Measurements from ENCODE around the gene ALG8.
"Not testable (repeated sequence)": the region's sequence is repeated elsewhere in the genome, so short reads cannot be mapped to it uniquely, and the experiment has no call there.

The ALG8 gene

DNA sequence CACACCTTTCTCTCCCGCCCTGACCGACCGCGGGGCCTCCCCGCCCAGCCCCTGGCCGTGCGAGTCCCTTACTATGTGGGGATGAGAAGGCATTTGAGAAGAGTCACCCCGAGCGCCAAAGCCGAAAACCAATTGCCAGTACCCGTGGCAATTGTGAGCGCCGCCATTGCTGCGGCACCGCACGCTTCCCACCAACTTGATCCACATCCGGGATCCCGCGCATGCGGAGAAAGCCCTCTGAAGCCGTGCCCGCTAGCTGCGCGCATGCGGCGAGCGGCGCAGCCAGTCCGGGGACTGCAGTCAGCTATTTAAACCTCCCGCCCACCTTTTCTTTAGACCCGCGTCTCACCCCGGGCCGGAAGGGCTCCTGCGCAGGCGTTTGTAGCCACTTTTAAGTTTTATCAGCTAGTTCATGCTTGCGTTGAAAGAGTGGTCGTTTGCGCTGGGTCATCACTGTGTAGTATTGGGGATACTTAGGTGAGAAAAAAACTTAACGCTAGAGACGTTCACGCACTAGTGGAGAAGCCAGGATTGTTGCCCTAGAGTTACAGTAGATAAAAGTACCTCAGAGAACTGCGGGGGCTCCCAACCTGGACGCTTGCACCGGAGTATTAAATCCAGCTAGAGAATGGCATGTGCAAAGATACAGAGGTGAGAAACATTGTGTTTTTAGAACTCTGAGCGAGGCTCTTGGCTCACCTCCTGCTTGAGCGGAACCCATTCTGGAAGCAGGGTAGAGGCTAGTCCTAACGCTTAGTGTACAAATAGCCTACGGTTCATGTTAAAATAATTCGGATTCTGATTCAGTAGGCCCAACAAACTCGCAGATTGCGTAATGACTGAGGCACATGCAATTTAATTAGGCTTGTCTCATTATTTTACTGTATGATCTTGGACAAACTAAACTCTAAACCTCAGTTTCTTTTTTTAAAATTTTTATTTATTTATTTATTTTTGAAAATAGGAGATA, at the start of gene ALG8:
TSS of gene ALG8 (minus strand) at position 205 of the 970 bp plus-strand sequence. CDS start at position 167, 38 bp downstream.
- peak; percentile 100 for DNase-seq (ENCODE audit: low spot score)

DNA sequence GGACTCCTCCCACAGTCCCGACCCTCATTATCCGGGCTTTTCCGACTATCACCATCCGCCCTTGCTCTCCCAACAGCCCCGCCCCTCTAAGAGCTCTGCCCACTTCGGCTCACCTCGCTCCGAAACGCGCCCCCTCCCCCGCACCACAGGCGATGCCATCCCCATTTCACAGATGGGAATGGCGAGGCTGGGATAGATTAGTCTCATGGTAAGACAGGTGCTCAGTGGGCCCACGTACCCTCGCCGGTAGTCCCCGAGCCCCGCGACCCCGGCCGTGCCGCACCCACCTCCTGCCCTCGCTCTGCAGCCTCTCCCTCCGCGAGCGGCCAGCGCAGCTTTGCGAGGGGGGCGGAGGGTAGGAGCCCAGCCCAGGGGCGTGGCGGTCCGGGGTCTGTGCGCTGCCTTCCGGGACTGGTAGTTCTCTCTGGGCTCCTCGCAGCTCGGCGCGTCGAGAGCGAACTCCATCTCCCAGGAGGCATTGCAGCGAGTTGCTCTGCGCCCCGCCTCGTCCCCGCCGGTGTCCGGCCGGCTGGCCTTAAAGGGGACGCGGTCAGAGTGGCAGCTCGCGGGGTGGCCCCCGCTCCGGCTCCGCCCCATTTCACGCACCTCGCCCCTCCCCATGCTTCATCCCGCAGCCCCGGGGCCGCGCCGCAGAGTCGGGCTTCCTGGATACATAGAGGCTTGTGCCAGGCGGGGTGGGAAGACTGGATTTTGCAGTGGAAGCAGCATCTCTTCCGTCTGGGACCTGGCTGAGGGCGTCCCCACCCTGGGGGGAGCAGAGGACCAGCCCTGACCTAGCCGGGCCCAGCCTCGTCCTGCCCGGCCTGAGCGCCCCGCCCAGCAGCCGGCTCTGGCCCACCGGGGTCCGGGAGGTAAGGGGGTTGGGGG, 49.1 kb upstream of the ALG8 start, which contains the start of the genes KCTD21 and USP35:
TSS of gene KCTD21 (minus strand) at position 341 of the 888 bp plus-strand sequence. CDS start 14,072 bp downstream, outside the sequence.
TSS of gene USP35 (plus strand) at position 634 of the 888 bp plus-strand sequence. CDS start 7,327 bp downstream, outside the sequence.
- peak; percentile 99 for DNase-seq (ENCODE audit: low spot score)

DNA sequence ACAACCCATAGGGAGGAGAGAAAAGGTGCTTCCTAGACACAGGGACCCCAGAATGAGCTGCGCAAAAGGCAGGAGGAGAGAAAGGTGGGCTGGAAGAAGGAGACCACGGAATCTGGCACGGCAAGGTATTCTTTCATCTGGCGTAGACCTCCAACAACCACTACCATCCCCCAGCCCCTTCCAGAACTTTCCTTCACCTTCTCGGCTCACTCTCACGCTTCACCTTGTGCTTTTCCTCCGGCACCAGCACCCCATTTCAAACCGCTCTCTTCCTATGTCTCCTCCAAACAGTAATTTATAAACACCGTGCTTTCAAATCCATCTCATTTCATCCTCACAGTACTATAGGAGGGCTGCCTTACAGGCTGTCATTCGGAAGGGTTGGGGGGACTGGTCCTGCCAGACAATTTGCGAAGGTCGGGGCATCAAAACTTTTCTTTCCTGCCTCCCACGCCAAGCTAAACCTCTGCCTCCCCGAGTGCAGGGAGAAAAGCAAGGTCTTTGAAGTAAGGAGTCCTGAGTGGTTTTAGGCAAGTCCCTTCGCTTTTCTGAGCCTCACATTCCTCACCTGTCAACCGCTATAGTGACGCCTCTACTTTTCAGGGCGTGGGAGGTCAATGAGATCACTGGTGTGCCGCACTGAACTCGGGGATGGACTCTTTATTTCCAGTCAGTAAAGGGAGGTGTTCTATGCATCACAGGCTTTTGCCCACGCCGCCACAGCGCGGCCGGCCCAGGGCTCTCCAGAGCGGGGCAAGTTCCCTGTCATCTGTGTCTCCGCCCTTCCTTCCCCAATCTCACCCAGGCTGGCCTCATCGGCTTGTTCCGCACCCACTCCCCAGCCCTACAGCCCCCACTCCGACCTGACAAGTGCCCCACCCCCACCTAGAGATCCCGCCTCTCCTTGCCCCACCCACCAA, 48.2 kb upstream of the ALG8 start:
- no peak for DNase-seq (ENCODE audit: low spot score)

DNA sequence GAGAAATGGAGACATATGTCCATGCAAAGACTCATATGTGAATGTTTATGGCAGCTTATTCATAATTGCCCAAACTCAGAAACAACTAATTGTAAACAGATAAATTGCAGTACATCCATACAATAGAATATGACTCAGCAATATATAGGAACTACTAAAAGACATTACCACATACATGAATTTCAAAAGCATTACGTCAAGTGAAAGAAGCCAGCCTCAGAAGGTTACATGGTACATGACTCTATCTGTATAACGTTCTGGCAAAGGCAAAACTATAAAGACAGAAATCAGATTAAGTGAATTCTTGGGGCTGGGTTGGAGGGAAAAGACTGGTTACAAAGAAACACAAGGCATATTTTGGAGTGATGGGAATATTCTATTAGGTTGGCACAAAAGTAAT, 41.8 kb upstream of the ALG8 start:
- DNase-seq (ENCODE audit: low spot score), result no peak

DNA sequence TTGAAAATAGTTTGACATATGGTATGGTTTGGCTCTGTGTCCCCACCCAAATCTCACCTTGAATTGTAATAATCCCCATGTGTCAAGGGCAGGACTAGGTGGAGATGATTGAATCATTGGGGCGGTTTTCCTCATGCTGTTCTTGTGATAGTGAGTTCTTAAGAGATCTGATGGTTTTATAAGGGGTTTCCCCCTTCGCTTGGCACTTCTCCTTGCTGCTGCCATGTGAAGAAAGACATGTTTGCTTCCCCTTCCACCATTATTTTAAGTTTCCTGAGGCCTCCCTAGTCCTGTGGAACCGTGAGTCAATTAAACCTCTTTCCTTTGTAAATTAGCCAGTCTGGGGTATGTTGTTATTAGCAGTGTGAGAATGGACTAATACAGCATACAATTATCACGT, 41.3 kb upstream of the ALG8 start:
- DNase-seq (ENCODE audit: low spot score), result no peak

DNA sequence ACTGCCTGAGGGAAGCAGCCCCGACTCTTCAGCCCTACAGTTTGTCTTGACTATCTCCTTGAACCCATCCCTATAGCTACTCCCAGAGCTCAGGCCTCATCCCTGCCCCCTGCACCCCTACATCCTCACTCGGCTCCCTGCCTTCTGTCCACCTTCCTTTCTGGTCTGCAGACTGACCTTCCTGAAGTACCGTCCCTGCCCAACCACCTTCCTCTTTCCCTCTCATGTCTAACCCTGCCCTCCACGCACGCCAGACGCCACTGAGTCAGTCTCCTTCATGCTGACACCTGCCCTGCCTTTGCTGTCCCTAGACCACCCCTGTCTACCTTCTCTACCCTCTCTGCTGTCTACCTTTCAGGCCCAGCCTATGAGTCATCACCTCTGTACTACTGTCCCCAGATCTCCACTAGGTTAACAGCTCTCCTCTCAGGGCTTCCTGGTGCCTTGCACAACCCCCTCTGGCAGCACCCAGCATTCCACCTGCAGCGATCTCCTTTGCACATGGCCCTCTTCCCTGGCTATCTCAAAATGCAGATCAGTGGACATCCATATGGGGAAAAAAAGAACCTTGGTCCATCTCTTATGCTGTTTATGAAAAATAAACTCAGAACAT, 40.1 kb upstream of the ALG8 start:
- no peak for DNase-seq (ENCODE audit: low spot score)

DNA sequence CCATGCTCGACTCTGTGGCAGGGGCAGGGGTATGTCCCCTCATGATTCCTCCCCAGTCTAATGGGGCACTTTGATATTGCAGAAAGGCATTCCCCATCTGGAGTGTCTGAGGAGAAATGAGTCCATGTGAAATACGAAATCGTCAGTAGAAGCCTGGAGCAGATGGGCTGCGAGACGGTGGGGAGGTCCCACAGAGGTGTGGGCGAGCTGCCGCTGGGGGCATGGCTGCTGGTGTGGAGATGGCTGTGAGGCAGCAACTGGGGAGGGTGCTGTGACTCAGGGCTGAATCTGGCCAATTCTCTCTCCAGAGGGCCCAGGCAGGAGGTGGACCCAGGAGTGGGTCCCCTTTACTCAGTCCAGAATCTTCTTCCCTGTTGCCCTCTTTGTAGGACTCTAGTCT, 37.8 kb upstream of the ALG8 start:
- no peak for DNase-seq (ENCODE audit: low spot score)

DNA sequence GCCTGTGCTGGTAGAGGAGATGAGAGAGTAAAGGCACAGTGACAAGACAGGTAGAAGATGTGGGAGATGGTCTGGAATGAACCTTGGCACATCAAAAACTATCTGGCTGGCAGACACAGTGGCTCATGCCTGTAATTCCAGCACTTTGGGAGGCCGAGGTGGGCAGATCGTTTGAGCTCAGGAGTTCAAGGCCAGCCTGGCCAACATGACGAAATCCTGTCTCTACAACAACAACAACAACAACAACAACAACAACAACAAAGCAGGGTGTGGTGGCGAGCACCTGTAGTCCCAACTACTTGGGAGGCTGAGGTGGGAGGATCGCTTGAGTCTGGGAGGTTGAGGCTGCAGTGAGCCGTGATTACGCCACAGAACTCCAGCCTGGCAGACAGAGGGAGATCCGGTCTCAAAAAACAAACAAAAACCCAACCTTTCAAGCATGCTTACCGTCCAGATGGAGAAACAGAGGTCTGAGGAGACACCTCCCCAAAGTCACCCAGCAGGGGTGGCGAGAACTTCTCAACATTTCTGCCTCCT, 37.2 kb upstream of the ALG8 start:
- no peak for DNase-seq (ENCODE audit: low spot score)

DNA sequence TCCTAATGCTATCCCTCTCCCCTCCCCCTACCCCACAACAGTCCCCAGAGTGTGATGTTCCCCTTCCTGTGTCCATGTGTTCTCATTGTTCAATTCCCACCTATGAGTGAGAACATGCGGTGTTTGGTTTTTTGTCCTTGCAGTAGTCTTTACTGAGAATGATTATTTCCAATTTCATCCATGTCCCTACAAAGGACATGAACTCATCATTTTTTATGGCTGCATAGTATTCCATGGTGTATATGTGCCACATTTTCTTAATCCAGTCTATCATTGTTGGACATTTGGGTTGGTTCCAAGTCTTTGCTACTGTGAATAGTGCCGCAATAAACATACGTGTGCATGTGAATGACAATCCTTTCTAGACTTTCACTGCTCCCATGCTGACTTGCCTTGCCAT, 36.4 kb upstream of the ALG8 start:
- DNase-seq (ENCODE audit: low spot score), result not testable (repeated sequence)

DNA sequence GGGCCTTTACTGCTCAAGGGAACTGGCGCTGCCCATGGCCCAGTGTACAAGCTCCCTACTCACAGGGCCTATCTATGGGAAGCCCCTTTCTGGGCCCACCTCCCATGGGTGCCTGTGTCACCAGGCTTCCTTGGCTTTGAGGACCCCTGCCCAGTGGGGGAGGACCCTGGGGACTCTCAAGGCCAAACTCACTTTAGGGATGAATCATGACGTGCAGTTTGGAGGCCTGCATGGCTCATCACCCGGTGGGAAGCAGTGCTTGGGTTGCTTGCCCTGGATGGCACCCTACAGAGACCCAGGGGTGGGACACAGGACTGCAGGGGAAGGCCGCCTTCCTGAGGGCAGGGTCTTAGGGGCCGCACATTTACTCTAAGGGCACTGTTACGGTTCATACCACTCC, 32.5 kb upstream of the ALG8 start:
- DNase-seq (ENCODE audit: low spot score), result no peak

DNA sequence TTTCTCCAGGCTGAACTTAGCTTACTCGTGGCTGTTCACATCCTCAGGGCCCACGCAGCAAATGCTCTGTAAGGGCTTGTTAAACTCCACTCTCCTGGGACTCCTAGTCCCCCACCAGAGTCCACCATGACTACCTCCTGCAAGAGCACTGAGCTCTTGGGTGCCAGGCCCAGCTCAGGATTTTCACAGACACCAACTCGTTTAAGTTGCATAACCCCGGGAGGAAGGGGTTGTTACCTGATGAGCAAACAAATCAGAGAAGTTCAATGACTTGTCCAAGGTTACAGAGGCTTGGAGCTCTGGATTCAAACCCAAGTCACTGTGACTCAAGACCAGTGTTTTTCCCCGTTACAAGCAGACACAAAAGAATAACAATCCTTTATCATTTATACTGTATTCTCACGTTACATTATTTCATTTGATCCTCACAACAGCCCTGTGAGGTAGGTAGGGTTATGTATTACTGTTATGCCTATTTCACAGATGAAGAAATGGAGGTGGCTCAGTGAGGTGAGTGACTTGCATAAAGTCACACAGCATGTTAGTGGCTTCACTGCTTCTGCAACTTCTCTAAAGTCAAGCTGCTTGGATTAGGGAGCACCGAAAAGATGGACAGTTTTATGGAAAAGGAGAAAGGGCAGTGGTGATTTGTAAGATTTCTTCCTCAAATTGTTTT, 31.6 kb upstream of the ALG8 start:
- no peak for DNase-seq (ENCODE audit: low spot score)

DNA sequence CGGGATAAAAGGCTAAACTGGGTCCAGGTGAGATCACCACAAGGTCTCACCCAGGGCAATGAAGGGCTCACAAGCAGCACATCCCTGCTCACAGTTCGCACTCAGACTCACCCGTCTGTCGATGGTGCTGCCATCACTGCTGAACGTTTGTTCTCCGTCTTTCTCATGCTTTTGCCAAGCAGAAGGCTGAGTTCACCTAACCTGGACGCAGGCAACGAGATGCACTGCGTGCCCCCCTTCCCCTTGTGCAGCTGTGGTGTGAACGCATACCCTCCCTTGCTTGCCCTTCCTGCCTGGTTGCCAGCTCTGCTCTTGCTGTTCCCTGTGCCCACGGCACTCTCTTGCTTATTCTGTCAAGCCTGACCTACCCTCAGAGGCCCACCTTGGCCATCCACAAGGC, 31.0 kb upstream of the ALG8 start:
- DNase-seq (ENCODE audit: low spot score), result no peak

DNA sequence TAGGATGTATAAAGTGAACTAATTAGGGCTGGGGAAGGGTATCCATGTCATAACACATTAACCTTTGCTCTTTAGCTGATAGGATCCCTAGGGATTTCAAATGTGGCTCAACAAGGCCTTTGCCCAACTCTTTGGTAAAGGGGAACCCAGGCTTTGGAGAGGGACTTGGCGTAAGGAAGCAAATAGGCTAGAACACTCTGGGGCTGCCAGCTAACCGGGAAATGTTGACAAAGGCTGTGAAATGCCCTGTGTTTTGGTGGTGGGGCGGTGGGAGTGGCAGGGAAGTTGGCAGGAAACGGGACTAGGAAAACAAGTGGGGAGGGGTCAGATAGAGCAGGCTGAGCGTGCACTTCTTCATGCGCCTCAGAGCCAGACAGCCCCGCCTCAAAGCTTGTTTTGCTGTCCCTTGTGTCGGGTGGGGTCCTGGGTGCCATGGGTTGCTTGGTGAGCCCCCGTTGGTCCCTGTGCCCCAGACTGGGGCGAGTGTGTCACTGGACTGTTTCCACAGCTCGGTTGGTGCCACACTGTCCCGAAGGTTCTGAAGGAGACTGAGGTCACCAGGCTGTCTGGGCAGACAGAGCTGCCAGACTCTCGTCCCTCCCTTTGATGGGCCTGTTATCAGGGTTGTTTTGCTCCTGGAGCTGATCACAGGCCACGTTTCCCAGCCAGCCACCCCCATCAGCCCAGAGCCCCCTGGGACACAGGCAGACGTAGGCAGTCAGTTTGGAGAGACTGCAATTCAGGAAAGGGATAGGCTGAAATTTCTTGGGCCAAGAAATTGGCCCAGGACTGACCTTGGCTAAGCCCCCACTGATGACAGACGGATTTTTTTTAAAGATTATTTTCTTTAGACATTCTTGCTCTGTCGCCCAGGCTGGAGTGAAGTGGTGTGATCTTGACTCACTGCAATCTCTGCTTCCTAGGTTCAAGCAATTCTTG, 29.4 kb upstream of the ALG8 start:
- peak; percentile 91 for DNase-seq (ENCODE audit: low spot score)

DNA sequence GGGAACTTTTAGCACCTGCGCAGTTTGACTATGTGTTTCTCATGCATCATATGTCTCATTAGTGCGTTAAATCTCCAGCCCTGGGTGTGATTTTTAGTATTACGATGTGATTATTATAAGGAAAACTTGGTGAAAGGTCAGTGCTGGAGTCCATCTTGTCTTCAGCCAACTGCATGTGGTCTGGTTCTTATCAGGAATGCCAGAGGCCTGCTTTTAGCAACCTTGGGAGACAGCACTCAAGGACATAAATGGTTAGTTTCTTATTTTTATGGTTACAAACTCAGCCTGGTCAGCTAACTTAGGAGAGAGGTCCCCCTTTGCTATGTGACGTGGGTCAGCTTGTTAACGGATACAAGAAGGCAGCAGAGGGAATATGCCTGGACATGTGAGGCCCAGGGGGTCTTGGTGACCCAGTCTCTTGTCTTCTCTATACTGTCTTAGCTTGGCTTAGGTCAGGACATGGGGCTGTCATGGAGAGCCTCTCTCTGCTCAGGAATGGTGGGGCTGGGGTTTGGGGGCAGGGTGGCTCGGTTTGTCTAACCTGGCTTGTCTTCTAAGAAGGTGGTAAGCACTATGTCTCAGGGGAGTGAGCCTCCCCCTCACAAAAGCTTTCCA, 27.5 kb upstream of the ALG8 start:
- DNase-seq (ENCODE audit: low spot score), result no peak

DNA sequence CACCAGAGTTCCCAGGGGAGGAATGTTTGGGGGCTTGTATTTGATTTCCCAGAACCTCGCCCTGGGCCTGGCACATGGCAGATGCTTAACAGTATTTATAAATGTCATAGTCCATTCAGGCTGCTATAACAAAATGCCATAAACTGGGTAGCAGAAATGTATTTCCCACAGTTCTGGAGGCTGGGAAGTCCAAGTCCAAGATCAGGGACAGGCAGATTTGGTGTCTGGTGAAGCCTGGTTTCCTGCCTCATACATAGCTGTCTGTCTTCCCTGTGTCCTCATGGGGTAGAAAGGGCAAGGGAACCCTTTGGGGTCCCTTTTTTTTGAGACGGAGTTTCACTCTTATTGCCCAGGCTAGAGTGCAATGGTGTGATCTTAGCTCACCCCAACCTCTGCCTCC, 25.0 kb upstream of the ALG8 start:
- DNase-seq (ENCODE audit: low spot score), result no peak

DNA sequence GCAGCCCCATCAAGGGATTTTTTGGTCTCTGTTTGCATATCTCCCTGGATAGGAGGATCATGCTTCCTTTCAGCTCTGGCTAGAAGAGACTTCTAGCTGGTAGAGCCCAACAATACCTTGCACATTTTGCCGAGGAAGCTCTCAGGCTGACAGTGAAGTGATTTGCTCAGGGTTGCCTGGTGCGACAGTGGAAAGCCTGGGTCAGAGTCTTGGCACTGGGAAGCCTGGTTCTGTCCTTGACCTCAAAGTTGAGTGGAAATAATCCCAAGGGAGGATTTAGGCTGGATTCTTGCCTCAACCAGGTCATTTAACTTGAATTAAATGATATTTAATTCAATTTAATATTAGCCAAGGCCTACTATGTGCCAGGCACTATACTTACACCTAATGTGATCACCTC, 24.4 kb upstream of the ALG8 start:
- DNase-seq (ENCODE audit: low spot score), result no peak

DNA sequence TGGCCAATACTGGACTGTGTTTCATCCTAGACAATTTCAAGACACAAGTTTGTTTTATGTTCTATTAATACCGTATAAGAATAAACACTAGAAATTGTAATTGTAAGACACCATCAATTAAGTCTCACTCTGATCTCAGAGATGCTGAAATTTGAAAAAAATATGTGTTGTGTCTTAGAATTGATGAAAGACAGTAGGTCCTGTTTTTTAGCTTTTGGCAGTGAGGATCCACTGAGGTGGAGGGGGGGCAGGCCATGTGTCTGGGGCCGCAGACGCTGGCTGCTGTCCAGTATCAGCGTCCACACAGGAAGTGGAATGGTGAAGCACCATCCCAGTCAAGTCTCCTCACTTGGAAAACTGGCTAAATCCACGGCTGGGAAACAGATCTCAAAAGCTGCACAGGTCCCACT, 22.5 kb upstream of the ALG8 start:
- peak; percentile 69 for DNase-seq (ENCODE audit: low spot score)

DNA sequence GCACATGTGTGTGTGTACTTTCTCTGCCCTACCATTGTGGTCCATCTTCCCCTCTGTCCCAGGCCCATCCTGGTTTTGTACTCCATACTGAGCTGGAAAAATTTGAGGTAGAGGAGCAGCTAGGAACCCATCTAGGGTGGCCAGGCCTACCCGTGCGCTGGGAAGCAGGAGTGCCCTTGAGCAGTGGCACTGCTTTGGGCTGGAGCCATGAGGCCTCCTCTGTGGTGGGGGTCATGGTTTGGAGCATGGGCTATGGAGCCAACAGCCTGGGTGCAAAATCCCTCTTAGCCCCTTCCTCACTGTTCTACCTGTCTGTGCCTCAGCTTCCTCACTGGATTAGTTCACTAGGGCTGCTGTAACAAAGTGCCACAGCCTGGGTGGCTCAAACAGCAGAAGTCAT, 21.9 kb upstream of the ALG8 start:
- no peak for DNase-seq (ENCODE audit: low spot score)

DNA sequence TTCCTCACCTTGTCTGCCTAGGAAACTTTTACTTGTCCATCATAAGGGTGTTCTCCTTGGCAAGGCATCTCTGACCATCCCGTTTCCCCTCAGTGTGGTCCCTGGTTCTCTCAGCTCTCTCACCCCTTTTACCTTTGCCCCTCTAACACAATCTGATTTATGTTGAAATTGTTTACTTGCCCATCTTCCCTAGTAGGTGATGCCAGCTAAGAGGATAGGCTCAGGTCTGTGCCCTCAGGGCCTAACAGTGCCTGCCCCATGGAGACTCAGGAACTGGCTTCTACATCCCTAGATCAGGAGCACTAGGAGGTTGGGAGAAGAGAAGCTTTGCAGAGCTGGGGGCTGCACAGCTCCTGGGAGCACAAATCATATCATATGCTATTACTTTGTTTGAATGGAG, 21.1 kb upstream of the ALG8 start:
- no peak for DNase-seq (ENCODE audit: low spot score)
